HG03439 (cell line): ENCODE measurements around the gene KRT14.
"Not testable (repeated sequence)": the region's sequence is repeated elsewhere in the genome, so short reads cannot be mapped to it uniquely, and the experiment has no call there.

Experiments
- ATAC-seq: cut with Tn5 transposase; IDR thresholded peaks from one replicate; pipeline ENCODE4 v1.9.1; 2021; ENCODE audit warnings: mild to moderate bottlenecking, moderate library complexity; ENCODE audit not compliant: unreplicated experiment

KRT14 gene

DNA sequence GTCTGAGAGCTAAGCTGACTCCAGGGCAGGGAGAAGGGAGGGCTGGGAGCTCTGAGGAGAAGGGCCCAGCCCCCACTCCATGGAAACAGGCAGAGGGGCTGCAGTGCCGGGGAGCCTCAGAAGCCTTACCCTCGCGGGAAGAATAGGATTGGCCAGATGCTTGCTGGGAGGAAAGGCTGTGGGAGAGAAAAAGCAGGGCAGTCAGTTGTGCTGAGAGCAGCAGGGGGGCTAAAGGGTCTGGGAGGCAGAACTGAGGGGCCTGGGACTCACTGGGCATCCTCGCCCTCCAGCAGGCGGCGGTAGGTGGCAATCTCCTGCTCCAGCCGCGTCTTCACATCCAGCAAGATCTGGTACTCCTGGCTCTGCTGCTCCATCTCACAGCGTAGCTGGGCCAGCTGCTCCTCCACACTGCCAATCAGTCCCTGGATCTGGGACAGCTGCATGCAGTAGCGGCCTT is 23.4 kb upstream of the KRT14 start:
- not testable (repeated sequence) for ATAC-seq

- ATAC-seq = not testable (repeated sequence)
Measured at GRCh38 chr17:41606930-41607329, 20.2 kb upstream of the KRT14 start.

GRCh38 chr17:41602524-41602923 is 15.8 kb upstream of the KRT14 start:
- ATAC-seq = no peak

DNA sequence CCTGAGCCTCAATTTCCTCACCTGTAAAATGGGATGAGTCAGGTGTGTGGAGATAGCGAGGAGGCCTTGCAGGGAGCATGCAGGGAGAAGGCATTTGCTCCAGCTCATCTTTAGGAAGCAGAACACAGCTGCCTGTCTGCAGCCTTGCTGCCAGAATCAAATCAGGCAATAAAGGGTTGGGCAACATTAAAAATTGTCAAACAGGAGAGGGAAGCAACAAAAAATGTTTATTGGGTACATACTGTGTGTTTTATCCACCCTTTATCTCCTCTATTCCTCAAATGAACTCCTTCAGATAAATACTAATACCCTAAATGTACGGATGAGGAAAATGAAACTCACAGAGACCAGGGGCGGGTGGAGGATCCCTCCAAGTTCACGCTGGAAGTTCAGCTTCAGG is 13.6 kb upstream of the KRT14 start:
- no peak for ATAC-seq

DNA sequence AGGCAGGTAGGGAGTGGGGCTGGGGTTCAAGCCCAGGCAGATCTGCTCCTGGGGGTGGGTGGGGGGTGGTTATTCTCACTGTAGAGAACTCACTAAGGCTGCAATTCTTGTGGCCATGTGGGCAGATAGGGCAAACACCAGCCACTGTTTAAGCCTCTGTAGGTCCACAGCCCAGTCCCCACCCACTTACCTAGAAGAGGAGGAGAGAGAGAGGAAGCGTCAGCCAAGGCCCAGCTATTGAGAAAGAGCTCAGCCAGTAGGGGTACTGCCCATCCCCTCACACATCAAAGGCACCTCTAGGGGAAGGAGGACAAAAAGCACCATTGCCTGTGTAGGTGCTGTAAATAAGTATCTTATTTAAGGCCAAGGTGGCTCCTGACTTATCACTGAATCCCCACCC is 13.0 kb upstream of the KRT14 start:
- ATAC-seq = no peak

DNA sequence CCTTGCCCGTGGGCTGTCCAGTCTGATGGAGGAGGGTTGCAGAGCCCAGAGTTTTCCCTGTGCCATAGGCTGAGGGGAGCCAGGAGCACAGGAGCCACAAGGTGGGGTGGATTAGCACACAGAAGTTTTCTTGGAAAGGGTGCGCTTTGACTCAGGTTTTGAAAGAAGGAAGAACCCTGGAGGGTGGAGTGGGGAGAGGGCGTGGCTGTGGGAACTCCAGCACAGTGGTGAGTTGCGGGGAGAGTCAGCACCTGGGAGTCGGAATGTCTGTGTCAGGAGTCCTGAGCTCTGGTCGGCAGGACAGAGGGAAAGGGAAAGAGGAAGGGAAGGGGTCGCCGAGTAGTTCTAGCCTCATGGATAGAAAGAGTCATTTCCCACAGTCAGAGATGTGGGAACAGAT is 8.9 kb upstream of the KRT14 start:
- ATAC-seq = no peak

DNA sequence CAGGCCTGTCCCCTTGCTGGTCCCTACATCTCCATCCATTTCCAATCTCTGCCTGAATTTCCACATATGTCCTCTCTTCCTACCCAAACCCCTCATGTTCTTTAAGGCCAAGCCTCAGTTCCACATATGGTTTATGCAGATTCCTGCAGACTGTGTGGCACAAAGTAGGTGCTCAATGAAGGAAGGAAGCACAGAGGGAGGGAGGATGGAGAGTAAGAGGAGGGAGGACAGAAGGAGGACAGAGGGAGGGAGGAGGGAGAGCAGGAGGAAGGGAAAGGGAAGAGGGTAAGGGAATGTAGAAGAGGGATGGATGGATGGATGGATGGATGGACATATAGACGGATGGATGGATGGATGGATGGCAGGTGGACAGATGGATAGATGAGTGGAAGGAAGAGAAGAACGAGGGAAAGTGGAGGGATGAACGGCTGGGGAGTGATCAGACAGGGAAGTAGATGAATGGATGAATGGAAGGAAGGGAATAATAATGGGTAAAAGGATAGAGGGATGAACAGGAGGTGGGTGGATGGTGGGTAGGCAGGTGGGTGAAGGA is 7.7 kb upstream of the KRT14 start:
- no peak for ATAC-seq

DNA sequence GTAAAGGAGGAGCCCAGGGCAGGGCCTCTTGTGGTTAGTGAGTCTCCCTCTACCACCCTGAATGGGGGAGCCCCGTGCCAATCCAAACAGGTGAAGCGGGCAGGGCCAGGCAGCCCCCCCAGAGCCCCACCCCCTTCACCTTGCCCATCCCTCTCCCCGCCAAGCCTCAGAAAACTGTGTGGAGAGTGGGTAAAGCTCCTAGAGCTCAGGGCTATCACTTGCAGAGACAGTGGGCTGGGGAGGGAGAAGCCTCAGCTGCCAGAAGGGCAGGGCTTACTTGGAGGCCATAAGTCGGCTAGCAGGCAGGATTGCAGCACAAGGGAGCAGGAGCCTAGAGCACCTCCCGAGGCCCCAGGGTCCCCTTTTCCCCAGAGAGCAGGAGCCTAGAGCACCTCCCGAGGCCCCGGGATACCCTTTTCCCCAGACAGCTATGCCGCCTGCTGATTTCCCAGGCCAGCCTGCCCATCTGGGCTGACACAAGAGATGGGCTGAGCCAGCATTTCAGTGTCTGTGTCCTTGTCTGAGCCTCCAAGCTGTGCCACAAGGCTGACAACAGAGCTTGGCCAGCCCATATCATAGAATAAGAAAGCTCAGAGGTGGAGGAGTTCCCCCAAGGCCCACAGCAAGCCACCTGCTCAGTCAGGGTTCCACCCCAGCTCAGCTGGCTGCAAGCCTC is 6.7 kb upstream of the KRT14 start:
- no peak for ATAC-seq

DNA sequence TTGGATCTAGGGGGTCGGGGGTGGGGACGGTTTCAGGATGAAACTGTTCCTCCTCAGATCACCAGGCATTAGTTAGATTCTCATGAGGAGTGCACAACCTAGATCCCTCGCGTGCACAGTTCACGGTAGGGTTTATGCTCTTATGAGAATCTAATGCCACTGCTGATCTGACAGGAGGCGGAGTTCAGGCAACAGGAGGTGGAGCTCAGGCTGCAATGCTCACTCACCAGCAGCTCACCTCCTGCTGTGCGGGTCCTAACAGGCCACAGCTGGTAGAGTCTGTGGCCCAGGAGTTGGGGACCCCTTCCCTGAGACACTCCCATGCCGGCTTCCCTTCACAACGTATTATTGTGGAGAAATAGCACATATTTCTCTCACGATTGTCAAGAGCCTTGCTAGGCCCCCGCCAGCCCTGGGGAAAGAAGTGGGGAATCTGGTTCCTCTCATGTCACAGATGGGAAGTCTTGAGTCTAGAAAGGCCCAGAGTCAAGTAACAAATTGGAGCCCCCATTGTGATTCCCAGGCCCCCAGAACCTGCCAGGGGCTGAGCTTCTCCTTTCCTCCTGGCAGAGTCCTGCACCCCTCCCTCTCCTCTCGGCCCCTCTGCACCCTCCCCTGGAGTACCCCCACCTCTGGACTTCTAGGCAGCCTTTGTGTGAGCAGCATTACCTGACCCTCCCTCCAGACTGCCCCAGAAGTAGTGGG is 6.1 kb upstream of the KRT14 start:
- no peak for ATAC-seq

DNA sequence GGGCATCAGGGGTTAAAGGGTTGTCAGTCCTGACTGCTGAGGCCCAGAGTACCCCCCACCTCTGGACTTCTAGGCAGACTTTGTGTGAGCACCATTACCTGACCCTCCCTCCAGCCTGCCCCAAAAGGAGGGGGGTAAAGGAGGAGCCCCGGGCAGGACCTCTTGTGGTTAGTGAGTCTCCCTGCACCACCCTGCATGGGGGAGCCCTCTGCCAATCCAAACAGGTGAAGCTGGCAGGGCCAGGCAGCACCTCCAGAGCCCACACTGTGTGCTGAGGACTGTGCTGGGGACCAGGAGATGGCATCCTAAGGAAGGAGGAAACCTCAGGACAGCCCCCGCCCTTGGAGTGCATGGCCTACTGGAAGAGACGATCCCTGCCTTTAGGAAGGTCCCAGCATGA is 2.6 kb upstream of the KRT14 start:
- no peak for ATAC-seq

GRCh38 chr17:41588126-41588810 is 1.6 kb upstream of the KRT14 start:
- ATAC-seq = no peak

GRCh38 chr17:41585301-41586056 is 1.2 kb downstream of the KRT14 start:
- no peak for ATAC-seq

GRCh38 chr17:41584331-41584927 is 2.3 kb downstream of the KRT14 start:
- not testable (repeated sequence) for ATAC-seq

DNA sequence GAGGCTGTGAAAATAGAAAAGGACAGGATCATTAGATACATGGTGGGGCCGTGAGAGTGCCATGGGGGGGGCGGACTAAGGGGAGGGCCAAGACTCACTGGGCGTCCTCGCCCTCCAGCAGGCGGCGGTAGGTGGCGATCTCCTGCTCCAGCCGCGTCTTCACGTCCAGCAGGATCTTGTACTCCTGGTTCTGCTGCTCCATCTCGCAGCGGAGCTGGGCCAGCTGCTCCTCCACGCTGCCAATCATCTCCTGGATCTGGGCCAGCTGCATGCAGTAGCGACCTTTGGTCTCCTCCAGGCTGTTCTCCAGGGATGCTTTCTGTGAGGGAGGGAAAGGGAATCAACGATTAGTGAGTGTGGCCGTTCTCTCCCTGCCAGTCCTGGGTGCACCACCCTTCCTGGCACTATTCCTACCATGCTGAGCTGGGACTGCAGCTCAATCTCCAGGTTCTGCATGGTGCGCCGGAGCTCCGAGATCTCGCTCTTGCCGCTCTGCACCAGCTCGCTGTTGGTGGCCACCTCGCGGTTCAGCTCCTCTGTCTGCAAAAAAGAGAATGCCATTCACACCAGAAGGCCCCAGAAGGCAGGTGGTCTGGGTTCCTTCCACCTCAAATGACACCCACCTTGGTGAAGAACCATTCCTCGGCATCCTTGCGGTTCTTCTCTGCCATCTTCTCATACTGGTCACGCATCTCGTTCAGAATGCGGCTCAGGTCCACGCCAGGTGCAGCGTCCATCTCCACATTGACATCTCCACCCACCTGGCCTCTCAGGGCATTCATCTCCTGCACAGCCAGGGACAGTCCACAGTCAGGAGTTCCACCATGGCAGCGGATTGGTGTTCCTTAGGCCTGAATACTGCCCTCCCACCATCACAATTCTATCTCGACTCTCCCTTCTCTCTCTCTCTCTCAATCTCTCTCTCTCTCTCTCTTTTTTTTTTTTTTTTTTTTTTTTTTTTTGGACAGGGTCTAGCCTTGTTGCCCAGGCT is 3.3 kb downstream of the KRT14 start:
- ATAC-seq = no peak

DNA sequence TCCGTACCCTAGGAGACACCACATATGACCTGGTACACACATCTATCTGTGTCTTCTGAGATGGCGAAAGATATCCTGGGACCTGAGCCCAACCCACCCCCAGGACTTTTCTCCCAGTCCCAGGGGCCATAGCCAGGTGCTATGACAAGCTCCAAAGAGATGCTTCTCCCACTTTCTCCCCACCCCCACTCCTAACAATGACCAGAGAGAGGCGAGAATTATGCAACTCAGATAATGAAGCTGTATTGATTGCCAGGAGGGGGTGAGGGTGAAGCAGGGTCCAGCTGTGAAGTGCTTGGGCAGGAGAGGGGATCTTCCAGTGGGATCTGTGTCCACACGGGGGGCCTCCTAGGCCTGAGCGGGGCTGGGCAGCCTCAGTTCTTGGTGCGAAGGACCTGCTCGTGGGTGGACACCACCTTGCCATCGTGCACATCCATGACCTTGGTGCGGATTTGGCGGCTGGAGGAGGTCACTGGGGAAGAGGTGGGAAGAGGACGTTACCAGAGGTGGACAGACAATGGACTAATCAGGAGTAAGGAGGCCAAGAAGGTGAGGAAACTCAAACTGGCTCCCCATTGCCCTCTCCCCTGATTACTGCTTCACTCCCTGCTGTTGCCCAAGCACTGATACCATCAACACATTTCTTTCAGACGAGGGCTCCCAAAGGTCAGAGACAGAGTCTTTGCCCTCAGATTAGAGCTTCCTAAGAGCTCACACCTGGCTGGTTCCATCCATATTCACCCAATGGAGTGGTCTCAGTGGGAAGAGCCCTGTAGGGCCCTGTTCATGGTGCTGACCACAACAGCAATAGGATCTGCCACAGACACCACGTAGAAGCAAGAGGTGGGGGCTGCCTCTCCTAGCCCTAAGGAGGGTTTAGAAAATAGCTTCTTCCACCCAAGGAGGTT is 4.4 kb downstream of the KRT14 start:
- not testable (repeated sequence) for ATAC-seq

GRCh38 chr17:41581366-41582060 is 5.2 kb downstream of the KRT14 start:
- no peak for ATAC-seq

DNA sequence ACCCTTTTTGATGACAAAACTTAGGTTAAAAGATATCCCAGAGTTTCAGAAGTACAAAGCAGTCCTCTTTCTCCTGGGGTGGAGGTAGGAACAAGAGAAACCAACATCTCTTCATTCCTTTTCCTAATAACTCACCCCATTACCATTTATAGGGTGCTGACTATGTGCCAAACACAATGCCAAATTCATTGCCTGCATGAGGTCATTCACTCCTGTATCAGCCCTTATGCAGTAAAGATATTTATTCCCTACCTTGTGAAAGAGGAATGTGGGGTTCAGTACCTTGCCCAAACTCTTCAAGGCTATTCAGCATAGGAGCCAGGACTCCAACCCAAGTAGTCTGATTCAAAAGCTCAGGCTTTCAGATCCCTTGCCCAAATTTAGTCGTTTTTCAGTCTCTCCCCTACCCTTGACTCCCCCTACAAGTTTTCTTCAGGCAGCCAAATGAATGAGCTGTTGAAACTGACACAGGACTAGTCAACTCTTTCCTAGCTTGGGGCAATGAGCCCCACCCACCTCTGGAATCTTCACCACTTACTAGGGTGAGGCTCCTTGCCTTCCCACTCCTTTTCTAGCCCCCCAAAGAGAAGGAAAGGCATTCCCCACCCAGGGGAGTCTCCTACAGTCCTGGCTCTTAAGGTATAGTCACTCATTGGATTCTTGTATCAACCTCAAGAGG is 5.9 kb downstream of the KRT14 start:
- ATAC-seq = no peak
